Measurements from ENCODE around the gene PARD3. TPM values are rescaled to one million over a fixed set of nuclear protein-coding genes. Genes with fewer than 3 reads are reported as not detected.

Gene PARD3
- total and polyA plus RNA-seq, 2 experiments from 2014 or later: 47.2 to 59.7 TPM

GRCh38 chr10:34480345-34480744, 334.8 kb downstream of the PARD3 start:
- Histone ChIP-seq H3K4me3 (no peak overlapping the region), H3K9me2 (replicated peaks; ENCODE audit: insufficient read depth) (no peaks in the 10 kb centered on the region), H3K9me3 (ENCODE audit: low read depth) (no peaks in the 10 kb centered on the region), H3K27me3 (no peaks in the 10 kb centered on the region), H4K20me1 (ENCODE audit: insufficient read depth, poor library complexity, severe bottlenecking) (no peaks in the 10 kb centered on the region), H3K4me1 (ENCODE audit: insufficient read depth) (peaks cover 20% of the 10 kb centered on the region), H3K79me2 (peaks cover 21% of the 10 kb centered on the region), H3K36me3 (replicated peaks; ENCODE audit: insufficient read depth, low read depth) (no peaks in the 10 kb centered on the region), H3K27ac (peak overlapping the region; percentile 77), H3K4me2 (peak overlapping the region; percentile 39), H2AFZ (no peak overlapping the region)
- 86% methylated on average over 4 of the region's 4 CpGs for WGBS (ENCODE audit: low lambda C conversion rate, missing lambda C conversion rate)
- TF ChIP-seq EZH2phosphoT487 (IDR thresholded peaks at IDR 0.05; ENCODE audit: low read depth, severe bottlenecking, unreplicated experiment) (no peak), EZH2 (IDR thresholded peaks at IDR 0.05; ENCODE audit: borderline replicate concordance) (no peak), CTCF (IDR thresholded peaks at IDR 0.05; ENCODE audit: poor library complexity) (no peak)
- DNase-seq (ENCODE audit: low spot score): no peak

GRCh38 chr10:34479520-34480179, 335.4 kb downstream of the PARD3 start:
- Histone ChIP-seq H3K4me2 (peak overlapping the region; percentile 39), H3K4me3 (no peak overlapping the region), H3K79me2 (peaks cover 21% of the 10 kb centered on the region), H3K36me3 (replicated peaks; ENCODE audit: insufficient read depth, low read depth) (no peaks in the 10 kb centered on the region), H3K4me1 (ENCODE audit: insufficient read depth) (peaks cover 27% of the 10 kb centered on the region), H2AFZ (no peak overlapping the region), H3K27ac (peak overlapping the region; percentile 77), H3K9me2 (replicated peaks; ENCODE audit: insufficient read depth) (no peaks in the 10 kb centered on the region), H3K27me3 (no peaks in the 10 kb centered on the region), H3K9me3 (ENCODE audit: low read depth) (no peaks in the 10 kb centered on the region), H4K20me1 (ENCODE audit: insufficient read depth, poor library complexity, severe bottlenecking) (no peaks in the 10 kb centered on the region)
- DNase-seq (ENCODE audit: low spot score): peak; percentile 43
- 71% methylated on average over 7 of the region's 7 CpGs for WGBS (ENCODE audit: low lambda C conversion rate, missing lambda C conversion rate)
- TF ChIP-seq EZH2 (IDR thresholded peaks at IDR 0.05; ENCODE audit: borderline replicate concordance) (no peak), EZH2phosphoT487 (IDR thresholded peaks at IDR 0.05; ENCODE audit: low read depth, severe bottlenecking, unreplicated experiment) (no peak), CTCF (IDR thresholded peaks at IDR 0.05; ENCODE audit: poor library complexity) (no peak)

- H3K79me2 ChIP-seq: peaks cover 22% of the 10 kb centered on the region
- no peak overlapping the region for H3K4me2 ChIP-seq
- no peaks in the 10 kb centered on the region for H4K20me1 ChIP-seq (ENCODE audit: insufficient read depth, poor library complexity, severe bottlenecking)
- TF ChIP-seq EZH2 (IDR thresholded peaks at IDR 0.05; ENCODE audit: borderline replicate concordance) (no peak), CTCF (IDR thresholded peaks at IDR 0.05; ENCODE audit: poor library complexity) (no peak), EZH2phosphoT487 (IDR thresholded peaks at IDR 0.05; ENCODE audit: low read depth, severe bottlenecking, unreplicated experiment) (no peak)
- no peaks in the 10 kb centered on the region for H3K27me3 ChIP-seq
- H2AFZ ChIP-seq: no peak overlapping the region
- WGBS (ENCODE audit: low lambda C conversion rate, missing lambda C conversion rate): 79% methylated on average over 2 of the region's 2 CpGs
- H3K27ac ChIP-seq: peak overlapping the region; percentile 65
- peak; percentile 23 for DNase-seq (ENCODE audit: low spot score)
- no peaks in the 10 kb centered on the region for H3K36me3 ChIP-seq (replicated peaks; ENCODE audit: insufficient read depth, low read depth)
- no peak overlapping the region for H3K4me3 ChIP-seq
- no peaks in the 10 kb centered on the region for H3K9me3 ChIP-seq (ENCODE audit: low read depth)
- H3K4me1 ChIP-seq (ENCODE audit: insufficient read depth): peaks cover 27% of the 10 kb centered on the region
- no peaks in the 10 kb centered on the region for H3K9me2 ChIP-seq (replicated peaks; ENCODE audit: insufficient read depth)
Measured at GRCh38 chr10:34477249-34477648, 337.8 kb downstream of the PARD3 start.
